ENCODE data around the gene PRR5L.

The PRR5L gene

DNA sequence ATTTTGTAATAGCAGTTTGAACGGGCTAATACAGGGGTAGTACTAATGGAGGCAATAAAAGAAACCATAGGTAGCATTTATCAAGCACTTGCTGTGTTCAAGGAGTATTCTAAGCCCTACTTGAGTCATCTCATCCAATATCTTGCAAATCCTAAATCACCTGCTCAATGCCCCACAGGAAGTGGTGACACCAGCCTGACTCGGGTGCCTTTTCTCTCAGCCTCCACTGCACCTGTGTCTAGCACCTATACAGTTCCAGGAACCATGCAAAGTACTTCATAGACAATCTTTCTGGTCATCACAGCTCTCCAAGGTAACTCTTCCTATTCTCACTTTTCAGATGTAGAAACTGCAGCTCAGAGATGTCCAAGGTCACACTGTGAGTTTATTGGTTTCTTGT, 98.0 kb downstream of the PRR5L start:
- no peak overlapping the region for H3K4me3 Mint-ChIP-seq
- peak in 1 of 2 donors; percentile 48 for ATAC-seq (replicated peaks)
- peaks cover 51 to 72% of the 10 kb centered on the region in 2 donors for H3K4me1 Mint-ChIP-seq
- peaks cover 12 to 26% of the 10 kb centered on the region in 2 donors for H3K36me3 Mint-ChIP-seq
- H3K27me3 Mint-ChIP-seq: no peaks in the 10 kb centered on the region
- H3K9me3 Mint-ChIP-seq: peaks cover 6 to 9% of the 10 kb centered on the region in 2 donors
- H3K27ac Mint-ChIP-seq: peak overlapping the region; percentile 38
- no peak for DNase-seq

DNA sequence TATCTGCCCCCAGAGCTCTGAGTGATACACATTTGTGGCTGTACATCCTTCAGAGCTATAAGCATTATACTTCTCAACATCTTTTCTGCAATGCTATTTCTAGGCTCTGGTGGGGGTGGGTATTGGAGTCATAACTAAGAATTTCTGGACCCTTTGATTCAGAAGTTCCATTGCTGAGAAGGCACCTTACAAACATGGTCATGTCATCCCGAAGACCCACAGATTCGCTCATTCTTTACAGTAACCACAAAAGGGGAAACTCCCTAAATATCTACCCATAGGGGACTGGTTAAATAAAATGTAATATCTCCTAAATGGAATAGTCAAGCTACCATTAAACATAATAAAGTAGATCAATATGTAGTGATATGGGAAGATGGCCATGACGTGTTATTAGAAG, 98.8 kb downstream of the PRR5L start:
- Mint-ChIP-seq H3K4me1 (peaks cover 55 to 72% of the 10 kb centered on the region in 2 donors), H3K27me3 (no peaks in the 10 kb centered on the region), H3K27ac (peak overlapping the region; percentile 38), H3K4me3 (peak overlapping the region in 1 of 2 donors; percentile 25), H3K36me3 (peaks cover 12 to 28% of the 10 kb centered on the region in 2 donors), H3K9me3 (peaks cover 6 to 9% of the 10 kb centered on the region in 2 donors)
- ATAC-seq (replicated peaks): peak; percentile 30 to 35
- no peak for DNase-seq

DNA sequence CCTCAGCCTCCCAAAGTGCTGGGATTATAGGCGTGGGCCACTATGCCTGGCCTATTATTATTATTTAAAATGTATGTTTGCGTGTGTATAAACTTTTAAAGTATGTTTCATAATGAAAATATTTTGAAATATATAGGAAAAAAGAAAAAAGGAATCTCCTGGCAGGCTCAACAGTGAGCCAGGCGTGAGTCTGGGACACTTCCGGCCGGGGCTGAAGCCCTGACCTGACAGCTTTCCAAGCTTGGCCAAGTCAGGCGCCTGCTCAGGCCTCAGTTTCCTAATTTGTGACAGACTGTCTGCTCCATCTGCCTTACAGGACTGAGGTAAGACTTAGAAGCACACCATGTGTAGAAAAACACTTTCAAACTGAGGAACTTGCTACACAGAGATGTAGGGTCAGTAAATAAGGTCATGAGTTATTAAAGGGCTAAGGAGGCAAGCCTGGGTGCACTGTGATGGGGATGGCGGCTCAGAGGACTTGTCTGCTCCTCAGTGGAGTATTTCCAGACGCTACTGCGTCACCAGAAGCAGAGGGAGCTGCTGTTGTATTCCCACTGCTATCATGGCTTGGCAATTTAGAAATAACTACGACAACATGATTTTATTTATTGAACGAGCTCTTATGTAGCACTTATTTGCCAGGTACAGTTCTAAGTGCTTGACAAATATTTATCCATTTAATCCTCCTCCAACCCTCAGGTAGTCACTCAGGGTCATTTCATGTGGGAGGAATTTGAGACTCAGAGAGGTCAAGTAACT, 100.1 kb downstream of the PRR5L start:
- peaks cover 6 to 9% of the 10 kb centered on the region in 2 donors for H3K9me3 Mint-ChIP-seq
- no peaks in the 10 kb centered on the region for H3K27me3 Mint-ChIP-seq
- H3K27ac Mint-ChIP-seq: no peak overlapping the region
- no peak for DNase-seq
- H3K4me3 Mint-ChIP-seq: no peak overlapping the region
- H3K36me3 Mint-ChIP-seq: peaks cover 11 to 33% of the 10 kb centered on the region in 2 donors
- no peak for ATAC-seq (replicated peaks)
- H3K4me1 Mint-ChIP-seq: peaks cover 57 to 72% of the 10 kb centered on the region in 2 donors

DNA sequence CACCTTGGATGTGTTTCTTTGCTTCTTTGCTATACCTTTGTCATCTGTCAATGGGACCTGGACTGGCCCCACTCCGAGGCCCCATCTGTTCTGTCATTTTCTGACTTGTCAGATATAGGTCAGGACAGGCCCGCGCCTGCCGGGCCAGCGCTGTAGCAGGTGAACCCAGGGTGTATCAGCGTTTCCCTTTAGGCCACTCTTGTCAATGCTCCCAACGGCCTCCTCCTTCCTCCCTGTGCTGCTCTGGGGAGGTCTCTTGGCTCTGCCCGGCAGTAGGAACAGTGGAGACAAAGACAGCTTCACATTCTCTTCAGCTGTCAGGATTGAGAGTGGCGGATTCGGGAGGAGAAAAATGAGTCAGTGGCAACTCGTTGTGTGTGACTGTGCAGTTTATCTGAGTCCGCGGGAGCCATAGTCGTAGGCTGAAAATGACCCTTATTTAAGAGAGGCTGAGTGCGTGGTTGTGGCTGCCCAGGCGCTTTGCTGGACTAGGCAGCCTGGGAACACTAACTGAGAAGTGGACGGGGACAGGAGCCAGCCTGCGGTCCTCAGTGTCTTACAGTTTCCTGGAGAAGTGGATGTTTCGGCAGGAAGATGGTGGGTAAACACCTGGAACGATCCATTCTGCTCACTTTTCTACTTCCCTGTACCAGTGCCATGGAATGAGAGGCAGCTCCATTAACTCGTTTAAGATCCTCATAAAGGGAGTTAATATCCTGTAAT, 102.3 kb downstream of the PRR5L start:
- peaks cover 5 to 28% of the 10 kb centered on the region in 2 donors for H3K36me3 Mint-ChIP-seq
- H3K4me1 Mint-ChIP-seq: peaks cover 46 to 61% of the 10 kb centered on the region in 2 donors
- H3K27me3 Mint-ChIP-seq: no peaks in the 10 kb centered on the region
- ATAC-seq (replicated peaks) (no peak), DNase-seq (no peak)
- H3K4me3 Mint-ChIP-seq: no peak overlapping the region
- H3K27ac Mint-ChIP-seq: peak overlapping the region; percentile 25
- H3K9me3 Mint-ChIP-seq: peaks cover 0 to under 1% of the 10 kb centered on the region in 2 donors

DNA sequence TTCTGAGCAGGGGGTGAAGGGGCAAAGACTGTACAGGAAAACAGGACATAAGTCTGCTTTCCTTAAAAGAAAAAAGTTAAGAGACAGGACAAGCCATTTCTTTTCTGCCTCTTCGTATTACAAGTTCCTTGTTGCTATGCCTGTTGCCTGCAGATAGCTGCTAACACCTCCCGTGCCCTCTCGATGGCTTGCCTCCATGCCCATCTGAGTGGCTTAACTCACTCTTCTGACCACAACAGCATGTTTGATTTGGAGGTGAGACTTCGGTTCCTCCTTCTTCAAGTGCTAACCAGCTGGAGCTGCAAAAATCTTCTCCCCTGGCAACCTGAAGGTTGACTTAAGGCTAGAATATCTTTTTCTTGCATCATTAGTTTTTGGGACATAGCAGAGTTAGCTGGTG, 103.1 kb downstream of the PRR5L start:
- Mint-ChIP-seq H3K9me3 (no peaks in the 10 kb centered on the region), H3K27me3 (no peaks in the 10 kb centered on the region), H3K27ac (peak overlapping the region; percentile 63), H3K4me1 (peaks cover 46 to 57% of the 10 kb centered on the region in 2 donors), H3K36me3 (peaks cover 5 to 32% of the 10 kb centered on the region in 2 donors), H3K4me3 (no peak overlapping the region)
- no peak for DNase-seq
- peak; percentile 44 to 56 for ATAC-seq (replicated peaks)

DNA sequence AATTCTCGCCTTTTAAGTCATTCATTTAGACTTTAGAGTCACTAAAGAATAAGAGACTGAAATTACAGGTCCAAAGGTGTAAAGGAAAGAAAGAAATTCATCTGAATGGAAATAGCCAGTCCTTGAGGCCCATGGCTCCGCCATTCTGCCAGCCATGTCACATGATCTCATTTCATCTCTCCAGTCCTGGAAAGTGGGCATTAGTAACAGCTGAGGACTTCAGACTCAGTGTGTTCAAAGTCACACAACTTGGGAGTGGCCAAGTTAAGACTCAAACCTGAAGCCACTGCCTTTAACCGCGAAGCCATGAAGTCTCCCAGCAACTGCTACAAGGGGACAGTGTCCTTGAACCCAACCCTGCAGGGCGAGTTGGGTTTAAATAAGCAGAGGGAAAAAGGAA, 103.7 kb downstream of the PRR5L start:
- Mint-ChIP-seq H3K9me3 (no peaks in the 10 kb centered on the region), H3K27ac (no peak overlapping the region), H3K4me3 (peak overlapping the region in 1 of 2 donors; percentile 13), H3K36me3 (peaks cover 2 to 29% of the 10 kb centered on the region in 2 donors), H3K27me3 (no peaks in the 10 kb centered on the region), H3K4me1 (peaks cover 40 to 52% of the 10 kb centered on the region in 2 donors)
- DNase-seq (no peak), ATAC-seq (replicated peaks) (no peak)

DNA sequence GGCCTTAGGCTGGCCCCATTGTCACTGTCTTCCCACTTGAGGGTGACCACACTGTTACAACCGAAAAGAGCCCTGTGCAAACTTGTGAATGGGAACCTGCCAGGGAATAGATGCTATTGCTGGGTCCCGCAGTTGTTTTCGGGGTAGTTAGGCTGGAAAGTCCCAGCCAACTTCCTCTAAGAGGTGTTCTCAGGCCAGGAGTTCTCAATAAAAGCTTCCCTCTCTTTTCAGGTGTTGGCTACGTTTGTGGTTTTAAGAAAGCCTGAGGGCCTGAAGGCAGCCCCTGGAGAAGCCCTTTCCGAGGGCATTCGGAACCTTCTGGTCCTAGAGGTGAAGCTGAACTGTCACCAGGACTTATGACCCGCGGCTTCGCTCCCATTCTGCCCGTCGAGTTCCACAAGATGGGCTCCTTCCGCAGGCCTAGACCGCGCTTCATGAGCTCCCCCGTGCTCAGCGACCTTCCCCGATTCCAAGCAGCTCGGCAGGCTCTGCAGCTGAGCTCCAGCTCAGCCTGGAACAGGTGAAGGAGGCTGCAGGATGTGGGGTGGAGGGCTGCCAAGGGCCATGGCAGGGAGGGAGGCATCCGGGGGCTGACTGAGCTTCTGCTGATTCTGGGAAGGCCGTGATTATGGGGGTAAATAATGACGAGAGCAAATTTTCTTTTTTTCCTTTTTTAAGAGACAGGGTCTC, 104.8 kb downstream of the PRR5L start:
- Mint-ChIP-seq H3K4me1 (peaks cover 37 to 47% of the 10 kb centered on the region in 2 donors), H3K36me3 (peaks cover 2 to 30% of the 10 kb centered on the region in 2 donors), H3K27ac (peak overlapping the region; percentile 95), H3K27me3 (no peaks in the 10 kb centered on the region), H3K4me3 (peak overlapping the region; percentile 76 to 85), H3K9me3 (no peaks in the 10 kb centered on the region)
- ATAC-seq (replicated peaks) (peak; percentile 66 to 81), DNase-seq (peak; percentile 24)

DNA sequence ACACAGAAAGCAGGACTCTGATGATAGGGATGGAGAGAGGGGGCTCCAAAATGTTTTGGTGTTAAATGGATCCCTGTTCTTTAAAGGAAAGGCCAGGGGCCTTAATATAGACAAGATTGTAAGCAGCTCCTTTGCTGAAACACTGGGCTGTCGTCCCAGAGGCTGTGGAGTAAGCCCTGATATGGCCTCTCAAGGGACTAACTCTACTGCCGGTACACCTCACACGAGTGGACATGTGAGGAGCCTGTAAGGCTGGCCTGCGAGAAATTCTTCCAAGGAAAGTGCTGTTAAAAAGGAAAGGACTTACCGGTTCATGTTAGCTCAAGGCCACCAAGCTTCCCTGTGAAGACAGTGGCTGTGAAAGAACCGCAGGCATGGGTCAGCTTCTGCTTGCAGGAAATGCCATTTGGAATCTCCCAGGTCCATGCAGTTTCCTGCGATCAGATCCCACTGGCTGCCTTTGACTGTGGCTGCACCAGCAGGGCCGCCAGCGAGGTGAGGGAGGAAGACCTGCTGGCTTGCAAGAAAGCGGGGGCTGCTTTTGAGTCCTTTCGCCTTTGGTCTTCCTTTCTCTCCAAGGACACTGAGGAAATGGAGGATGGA, 106.6 kb downstream of the PRR5L start:
- Mint-ChIP-seq H3K27me3 (no peaks in the 10 kb centered on the region), H3K27ac (peak overlapping the region; percentile 31), H3K9me3 (no peaks in the 10 kb centered on the region), H3K36me3 (peaks cover 2 to 36% of the 10 kb centered on the region in 2 donors), H3K4me1 (peaks cover 48 to 64% of the 10 kb centered on the region in 2 donors), H3K4me3 (peak overlapping the region in 1 of 2 donors; percentile 56)
- DNase-seq (no peak), ATAC-seq (replicated peaks) (no peak)

DNA sequence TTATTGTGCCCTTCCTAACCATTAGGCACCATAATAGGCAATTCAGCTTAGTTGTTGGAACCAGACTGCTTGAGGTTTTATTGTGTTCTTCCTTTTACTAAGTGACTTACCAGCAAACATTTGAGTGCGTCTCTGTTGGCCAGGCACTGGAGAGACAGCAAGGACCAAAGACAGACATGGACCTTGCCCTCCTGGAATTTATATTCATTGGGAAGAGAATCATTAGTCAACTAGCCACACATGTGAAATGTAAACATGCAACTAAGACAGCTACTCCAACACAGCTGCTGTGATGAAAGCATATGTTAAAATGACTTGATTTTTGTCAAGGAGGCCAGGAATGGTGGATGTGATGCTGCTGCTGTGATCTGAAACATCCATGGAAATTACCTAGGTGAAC, 107.6 kb downstream of the PRR5L start:
- Mint-ChIP-seq H3K27ac (no peak overlapping the region), H3K9me3 (no peaks in the 10 kb centered on the region), H3K36me3 (peaks cover 2 to 32% of the 10 kb centered on the region in 2 donors), H3K4me1 (peaks cover 47 to 66% of the 10 kb centered on the region in 2 donors), H3K27me3 (no peaks in the 10 kb centered on the region), H3K4me3 (no peak overlapping the region)
- ATAC-seq (replicated peaks) (no peak), DNase-seq (no peak)

DNA sequence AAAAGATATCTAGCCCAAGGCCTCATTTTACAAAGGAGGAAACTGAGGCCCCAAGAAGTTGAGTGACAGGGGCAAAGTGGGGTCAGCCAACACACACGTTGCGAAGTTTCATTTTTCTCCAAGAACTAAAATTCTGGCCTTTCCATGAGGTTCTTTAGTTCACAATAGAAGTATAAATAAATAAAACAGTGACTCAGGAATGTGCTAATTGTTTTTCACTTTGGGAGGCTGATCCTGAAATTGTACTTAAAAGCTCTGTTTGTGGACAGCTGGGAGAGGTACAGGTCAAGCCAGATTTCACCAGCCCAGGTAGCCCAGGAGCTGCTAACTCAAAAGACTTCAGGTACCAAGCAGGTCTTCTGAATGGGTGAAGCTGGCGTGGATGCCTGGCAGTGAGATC, 108.7 kb downstream of the PRR5L start:
- Mint-ChIP-seq H3K9me3 (no peaks in the 10 kb centered on the region), H3K36me3 (peaks cover 4 to 33% of the 10 kb centered on the region in 2 donors), H3K4me1 (peaks cover 50 to 66% of the 10 kb centered on the region in 2 donors), H3K4me3 (no peak overlapping the region), H3K27me3 (no peaks in the 10 kb centered on the region), H3K27ac (no peak overlapping the region)
- DNase-seq: no peak
- ATAC-seq (replicated peaks): no peak

DNA sequence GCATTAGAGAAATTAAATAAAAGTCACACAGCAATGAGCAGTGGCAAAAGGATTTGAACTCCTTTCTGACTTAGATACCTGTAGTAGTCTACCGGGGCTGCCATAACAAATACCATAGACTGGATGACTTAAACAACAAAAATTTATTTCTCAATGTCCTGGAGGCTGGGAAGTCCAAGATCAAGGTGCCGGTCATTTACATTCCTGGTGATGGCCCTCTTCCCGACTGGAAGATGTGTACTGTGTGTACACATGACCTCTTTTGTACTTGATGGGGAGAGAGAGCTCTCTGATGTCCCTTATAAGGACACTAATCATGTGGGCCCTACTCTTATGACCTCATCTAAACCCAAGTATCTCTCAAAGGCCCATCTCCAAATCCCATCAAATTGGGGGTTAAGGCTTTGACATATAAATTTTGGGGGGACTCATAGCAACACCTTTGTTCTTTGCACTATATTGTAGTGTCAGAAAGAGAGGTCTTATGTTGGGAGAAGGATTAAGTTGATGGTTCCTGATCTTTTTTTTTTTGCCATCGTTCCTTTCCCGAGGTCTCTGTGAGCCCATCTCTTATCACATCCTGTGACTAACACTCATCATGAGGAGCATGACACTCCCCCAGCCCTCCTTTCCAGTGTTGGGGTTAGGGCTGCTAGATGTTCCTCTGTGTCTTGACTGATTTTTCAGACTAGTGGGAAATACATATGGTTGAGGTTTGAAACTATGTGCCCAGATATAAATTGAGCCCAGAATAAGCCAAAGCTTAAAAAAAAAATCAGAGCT, 109.7 kb downstream of the PRR5L start:
- H3K4me3 Mint-ChIP-seq: no peak overlapping the region
- H3K27ac Mint-ChIP-seq: no peak overlapping the region
- no peaks in the 10 kb centered on the region for H3K27me3 Mint-ChIP-seq

DNA sequence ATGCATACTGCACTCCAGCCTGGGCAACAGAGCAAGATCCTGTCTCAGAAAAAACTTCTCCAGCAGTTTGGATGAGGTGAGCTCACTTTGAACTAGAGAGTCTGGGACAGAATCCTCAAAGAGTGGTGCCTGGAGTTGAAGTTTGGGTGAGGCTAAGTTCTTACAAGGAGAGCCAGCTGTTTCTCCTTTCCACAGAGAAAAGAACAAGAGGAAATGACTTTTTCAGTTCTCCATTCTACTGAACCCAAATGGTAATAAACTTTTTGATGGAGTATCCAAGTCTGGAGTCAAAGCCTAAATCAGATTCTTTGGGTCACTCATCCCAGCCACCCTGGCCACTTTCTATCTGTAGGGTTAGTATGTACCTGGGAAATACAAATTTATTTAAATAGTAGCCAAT, 111.3 kb downstream of the PRR5L start:
- no peaks in the 10 kb centered on the region for H3K27me3 Mint-ChIP-seq
- peaks cover 54 to 75% of the 10 kb centered on the region in 2 donors for H3K4me1 Mint-ChIP-seq
- peaks cover 2 to 23% of the 10 kb centered on the region in 2 donors for H3K36me3 Mint-ChIP-seq
- DNase-seq: no peak
- H3K27ac Mint-ChIP-seq: no peak overlapping the region
- no peak overlapping the region for H3K4me3 Mint-ChIP-seq
- no peak for ATAC-seq (replicated peaks)
- H3K9me3 Mint-ChIP-seq: no peaks in the 10 kb centered on the region

More for the DNA sequence above, 109.7 kb downstream of the PRR5L start:
- Mint-ChIP-seq H3K4me1 (peaks cover 48 to 66% of the 10 kb centered on the region in 2 donors), H3K36me3 (peaks cover 4 to 29% of the 10 kb centered on the region in 2 donors), H3K9me3 (no peaks in the 10 kb centered on the region)
- ATAC-seq (replicated peaks) (no peak), DNase-seq (no peak)

DNA sequence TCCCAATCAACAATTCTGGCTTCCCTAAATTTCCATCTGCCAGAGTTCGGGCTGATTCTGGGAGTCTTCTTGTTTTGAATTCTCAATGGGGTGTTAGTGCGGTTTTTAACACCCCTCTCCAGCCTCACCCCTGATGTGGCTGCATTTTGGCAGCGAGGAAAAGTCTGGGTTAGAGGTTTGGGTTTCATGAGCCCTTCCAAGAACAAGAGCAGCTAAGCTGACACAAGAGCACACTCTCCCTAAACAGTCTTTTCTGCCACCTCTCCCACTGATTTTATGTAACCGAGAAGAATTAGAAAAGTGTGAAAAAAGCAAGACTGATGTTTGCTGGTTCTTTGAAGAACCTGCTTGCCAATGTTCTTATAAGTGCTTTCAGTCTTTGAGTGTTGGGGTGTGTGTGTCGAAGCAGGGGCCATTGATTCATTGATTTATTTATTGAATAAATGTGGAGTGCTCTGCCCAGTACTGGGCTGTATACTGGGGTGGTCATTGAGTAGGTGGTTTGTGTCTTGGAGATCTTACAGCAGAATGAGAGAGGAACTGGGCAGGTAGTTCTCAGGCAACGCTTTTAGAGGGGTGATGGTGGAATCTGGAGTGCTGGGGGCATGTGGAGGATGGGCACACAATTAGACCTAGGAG, 112.5 kb downstream of the PRR5L start:
- DNase-seq (no peak), ATAC-seq (replicated peaks) (no peak)
- H3K27ac Mint-ChIP-seq: peak overlapping the region; percentile 48
- H3K27me3 Mint-ChIP-seq: no peaks in the 10 kb centered on the region
- H3K4me3 Mint-ChIP-seq: peak overlapping the region; percentile 56 to 57
- H3K36me3 Mint-ChIP-seq: peaks cover 2 to 20% of the 10 kb centered on the region in 2 donors
- no peaks in the 10 kb centered on the region for H3K9me3 Mint-ChIP-seq
- peaks cover 58 to 73% of the 10 kb centered on the region in 2 donors for H3K4me1 Mint-ChIP-seq

Measured in stimulated activated naive B cell treated with anti-CD40 and anti-IgM and Interleukin-4, amounts not matched to agents 10 μg/mL and 1 μg/mL and 100 μg/mL, for 72 hours (primary cell).